Inflammatory macrophage (primary cell): ENCODE data around the gene CD48.
"Not testable (repeated sequence)": the region's sequence is repeated elsewhere in the genome, so short reads cannot be mapped to it uniquely, and the experiment has no call there.

Experiments used
- DNase-seq, 2 donors: peaks; one replicate each; pipeline ENCODE4 v3.0.0-alpha.2; 2020 to 2022

CD48 gene

DNA sequence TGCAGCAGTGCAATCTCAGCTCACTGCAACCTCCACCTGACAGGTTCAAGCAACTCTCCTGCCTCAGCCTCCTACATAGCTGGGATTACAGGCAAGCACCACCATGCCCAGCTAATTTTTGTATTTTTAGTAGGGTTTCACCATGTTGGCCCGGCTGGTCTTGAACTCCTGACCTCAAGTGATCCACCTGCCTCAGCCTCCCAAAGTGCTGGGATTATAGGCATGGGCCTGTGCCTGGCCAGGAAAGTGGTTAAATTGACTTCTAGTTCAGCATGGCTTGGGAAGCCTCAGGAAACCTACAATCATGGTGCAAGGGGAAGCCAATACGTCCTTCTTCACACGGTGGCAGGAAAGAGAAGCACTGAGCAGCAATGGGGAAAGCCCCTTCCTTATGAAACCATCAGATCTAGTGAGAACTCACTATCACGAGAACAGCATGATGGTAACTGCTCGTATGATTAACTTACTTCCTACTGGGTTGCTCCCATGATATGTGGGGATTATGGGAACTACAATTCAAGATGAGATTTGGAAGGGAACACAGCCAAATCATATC lies 981 bp upstream of the CD48 start:
- DNase-seq = peak; percentile 95 to 96

DNA sequence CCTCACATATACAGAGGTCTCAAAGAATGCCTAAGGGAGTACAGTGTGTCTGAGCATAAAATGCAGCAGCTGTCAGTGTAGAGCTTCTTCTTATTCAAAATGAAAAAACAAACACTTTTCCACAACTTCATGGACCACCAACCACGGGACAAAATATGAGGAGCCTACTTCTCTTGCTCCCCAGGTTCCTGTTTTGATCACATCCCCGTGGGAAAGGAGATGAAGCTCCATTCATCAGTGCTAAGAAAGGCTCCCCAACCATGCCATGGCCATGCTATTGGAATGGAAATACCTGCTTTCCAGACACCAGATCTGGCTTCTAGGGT lies 383 bp downstream of the CD48 start:
- DNase-seq = no peak

DNA sequence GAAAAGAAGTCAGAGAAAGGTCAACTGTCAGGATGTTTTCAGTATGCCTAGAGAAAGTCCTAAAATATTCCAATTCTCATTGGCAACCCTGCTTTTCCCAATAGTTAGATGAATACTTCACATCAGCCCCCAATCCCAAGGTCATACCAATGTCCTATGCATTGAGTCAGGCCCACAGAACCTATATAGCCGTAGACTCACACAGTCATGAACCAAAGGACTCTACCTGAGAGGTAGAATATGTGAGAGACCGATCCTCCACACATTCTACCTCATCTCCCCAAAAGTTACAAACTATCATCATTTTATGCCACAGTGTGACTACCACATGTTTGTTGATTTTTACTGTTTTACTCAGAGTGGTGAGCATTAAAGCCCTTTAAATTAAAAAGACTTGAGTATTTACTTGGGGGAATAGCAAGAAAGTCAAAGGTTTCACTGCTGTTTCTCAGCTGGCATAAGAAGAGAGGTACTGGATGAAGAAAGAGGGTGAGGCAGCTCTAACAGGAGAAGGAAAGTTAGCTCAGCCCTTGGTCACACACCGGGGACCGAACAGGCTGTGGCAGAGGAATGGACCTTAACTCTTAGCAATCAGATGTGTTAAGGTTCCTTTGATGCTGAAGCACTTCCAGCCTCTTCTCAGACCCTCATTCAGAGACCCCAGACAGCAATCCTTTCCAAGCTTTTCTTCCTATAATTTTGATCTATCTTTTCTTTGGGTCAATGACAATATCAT lies 937 bp downstream of the CD48 start:
- DNase-seq = no peak

DNA sequence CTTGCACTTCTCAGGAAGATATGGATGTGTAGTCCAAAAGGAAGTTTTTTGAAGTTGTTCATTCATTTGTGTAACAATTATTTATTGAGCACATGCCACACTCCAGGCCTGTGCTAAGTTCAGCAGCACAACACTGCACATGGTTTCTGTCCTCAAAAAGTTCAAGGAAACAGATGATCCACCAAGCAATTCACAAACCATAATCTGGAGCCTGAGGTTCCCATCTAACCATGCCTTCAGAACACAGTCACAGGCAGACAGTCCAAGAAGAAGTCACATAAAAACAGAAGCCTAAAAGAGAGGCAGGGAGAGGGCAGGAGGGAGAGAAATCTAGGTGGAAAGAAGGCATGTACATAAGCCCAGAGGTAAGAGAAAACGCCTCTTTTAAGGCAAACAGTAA lies 1.9 kb downstream of the CD48 start:
- no peak for DNase-seq

DNA sequence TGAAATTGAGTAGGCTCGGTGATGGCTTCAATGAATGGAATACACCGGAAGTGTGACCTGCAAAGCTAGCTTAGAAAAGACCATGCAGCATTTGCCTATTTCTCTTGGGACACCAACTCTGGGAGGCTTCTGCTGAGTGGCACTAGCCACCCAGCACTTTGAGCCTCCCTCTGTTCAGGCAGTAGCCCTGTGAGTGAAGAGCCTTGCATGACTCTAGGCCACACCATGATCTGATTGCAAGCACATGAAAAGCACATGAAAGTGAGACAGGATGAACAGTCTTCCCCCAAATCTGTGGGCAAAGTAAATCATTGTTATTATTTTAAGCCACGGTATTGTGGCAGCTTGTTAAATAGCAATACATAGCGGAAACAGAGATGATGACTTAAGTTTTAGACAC lies 2.8 kb downstream of the CD48 start:
- DNase-seq = peak; percentile 36 to 53

DNA sequence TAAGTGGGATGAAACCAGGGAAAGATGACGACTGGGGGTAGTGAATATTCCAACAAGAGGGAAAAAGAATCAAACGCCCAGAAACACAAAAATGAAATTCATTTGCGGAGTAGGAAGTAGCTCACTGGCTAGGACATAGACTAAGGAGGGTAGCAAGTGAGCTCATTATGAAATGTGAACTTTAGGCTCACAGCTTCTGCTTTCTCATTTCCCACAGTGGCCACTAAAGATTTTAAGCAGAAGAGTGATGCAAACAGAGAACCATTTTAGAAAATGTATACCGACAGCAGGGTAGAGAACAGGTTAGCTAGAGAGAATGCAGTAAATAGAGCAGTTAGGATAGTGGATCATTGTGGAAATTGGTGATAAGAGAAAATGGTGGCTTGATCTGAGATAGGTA lies 3.5 kb downstream of the CD48 start:
- peak; percentile 83 to 86 for DNase-seq

DNA sequence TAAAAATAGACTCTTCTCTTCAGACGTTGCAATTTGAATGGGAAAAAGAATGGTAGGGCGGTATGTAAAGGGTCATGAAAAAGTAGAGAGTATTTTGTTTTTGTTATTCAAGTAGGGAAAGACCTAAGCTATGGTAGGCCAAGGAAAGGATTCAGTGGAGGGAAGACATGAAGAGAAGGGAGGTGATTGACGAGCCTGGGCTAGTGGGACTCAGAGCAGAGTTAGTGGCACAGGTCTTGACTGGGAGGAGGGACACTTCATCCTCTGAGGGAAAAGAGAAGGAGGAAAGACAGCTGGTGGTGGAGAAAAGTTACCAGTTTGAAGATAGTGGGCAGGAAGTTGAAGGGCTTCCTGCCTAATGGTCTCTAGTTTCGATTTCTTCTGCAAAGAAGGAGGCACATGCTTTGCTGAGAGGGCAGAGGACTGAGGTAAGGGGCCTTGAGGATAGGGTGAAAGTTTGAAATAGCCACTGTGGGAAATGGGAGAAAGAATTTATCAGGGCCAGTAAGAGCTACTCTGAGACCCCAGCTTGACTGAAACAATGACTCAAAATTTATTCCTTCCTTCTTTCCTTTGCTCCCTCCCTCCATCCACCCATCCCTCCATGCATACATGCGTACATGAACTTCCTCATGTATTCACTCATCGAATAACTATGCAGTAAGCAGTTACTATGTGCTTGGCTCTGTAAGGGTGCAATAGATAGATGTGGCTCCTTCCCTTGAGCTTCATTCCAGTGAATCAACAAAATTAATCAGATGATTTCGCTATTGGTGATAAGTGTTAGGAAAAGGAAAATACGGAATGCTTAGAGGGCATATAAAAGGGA lies 4.2 kb downstream of the CD48 start:
- DNase-seq = no peak

DNA sequence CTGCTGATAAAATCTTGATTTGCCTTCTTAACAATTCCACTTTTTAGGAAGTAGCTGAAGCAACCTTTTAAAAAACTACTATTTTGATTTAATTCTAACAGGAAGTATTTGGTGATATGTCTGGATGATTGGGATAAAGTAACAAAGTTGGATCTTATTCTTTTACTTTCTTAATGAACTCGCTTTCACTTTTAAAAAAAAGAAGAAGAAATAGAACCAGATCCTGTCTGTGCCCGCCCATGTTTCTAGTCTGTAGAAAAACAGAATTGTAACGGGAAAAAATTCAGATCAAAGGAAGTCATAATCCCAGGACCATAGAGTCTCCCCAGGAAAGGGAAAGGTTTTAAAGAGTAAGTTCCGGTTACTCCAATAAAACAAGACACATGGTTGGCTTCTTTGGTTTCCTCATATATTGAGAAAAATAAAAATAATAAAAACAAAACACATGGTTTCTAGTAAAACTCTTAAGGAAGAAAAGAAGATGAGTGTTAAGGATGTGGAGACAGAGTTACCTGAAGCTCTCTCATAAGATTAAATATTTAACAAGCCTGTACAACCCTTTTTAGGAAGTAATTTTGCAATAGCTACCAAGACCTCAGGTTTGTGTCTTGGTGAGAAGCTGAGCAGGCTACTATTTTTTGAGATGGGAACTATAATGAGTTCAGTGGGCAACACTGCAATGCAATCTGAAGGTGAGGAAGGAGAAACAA lies 4.9 kb downstream of the CD48 start:
- DNase-seq = no peak

DNA sequence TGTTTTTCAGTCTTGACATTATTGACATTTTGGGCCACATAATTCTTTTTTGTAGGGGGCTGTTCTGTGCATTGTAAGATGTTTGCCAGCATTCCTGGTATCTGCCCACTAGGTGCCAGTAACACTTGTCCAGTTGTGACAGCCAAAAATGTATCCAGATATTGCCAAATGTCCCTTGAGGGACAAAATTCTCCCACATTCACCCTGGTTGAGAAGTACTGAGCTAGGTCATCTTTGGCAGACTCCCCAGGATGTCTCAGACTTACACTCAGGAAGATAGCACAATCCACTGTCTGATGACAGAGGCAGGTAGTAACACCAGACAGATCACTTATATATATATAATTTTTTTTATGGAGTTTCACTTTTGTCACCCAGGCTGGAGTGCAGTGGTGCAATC lies 5.9 kb downstream of the CD48 start:
- DNase-seq = peak; percentile 44 to 52

DNA sequence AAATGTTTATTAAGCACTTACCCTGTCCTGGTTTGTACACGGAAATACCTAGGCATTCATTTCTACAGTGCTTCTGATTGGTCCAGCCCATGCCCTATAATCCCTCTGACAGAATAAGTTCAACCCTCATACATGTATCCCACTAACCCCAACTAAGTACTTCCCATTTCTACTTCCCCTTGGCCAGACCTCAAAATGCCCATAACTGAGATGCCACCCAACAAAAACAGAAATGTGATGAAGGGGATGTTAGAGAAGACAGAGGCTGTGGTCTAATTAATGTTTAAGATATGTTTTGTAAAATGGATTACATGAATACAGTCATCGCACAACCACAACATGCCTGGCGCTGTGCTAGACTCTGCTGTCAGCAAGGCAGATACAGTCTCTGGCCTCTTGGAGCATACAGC lies 6.4 kb downstream of the CD48 start:
- peak; percentile 52 to 68 for DNase-seq

DNA sequence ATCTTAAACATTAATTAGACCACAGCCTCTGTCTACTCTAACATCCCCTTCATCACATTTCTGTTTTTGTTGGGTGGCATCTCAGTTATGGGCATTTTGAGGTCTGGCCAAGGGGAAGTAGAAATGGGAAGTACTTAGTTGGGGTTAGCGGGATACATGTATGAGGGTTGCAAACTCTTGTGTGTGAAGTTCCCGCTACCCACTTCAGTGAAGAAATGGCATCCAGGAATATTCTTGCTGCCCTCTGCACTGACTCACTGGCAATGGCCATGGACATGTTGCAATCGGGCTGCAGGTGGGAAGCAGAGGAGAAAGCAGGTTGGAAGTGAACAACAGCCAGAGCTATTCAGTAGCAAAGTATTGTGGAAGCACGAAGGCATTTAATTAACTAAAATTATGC lies 7.4 kb downstream of the CD48 start:
- peak; percentile 90 to 91 for DNase-seq

DNA sequence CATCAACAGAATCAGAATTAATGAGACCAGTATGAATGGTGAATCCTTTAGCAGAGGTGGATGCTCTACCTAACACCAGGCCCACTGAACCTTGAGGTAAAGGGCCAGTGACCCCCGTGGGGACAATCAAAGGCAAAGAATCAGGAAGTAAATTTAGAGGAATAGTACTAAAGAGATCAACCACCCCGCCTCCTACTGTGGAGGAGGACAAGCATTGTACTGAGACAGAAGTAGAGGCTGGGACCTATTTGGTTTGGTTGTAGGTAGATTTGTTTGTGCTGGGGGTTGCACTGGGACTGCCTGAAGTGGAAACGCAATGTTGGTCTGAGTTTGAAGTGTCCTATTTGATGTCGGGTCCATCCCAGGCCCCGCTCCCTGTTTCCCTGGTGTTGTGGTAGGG lies 9.5 kb downstream of the CD48 start:
- no peak for DNase-seq

DNA sequence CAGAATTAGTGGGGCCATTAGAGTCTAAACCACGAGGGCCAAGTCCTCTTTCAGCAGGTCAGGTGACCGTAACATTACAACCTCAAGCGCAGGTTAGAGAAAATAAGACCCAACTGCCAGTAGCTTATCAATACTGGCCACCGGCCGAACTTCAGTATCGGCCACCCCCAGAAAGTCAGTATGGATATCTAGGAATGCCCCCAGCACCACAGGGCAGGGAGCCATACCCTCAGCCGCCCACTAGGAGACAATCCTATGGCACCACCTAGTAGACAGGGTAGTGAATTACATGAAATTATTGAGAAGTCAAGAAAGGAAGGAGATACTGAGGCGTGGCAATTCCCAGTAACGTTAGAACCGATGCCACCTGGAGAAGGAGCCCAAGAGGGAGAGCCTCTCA lies 19.2 kb downstream of the CD48 start:
- DNase-seq = not testable (repeated sequence)

DNA sequence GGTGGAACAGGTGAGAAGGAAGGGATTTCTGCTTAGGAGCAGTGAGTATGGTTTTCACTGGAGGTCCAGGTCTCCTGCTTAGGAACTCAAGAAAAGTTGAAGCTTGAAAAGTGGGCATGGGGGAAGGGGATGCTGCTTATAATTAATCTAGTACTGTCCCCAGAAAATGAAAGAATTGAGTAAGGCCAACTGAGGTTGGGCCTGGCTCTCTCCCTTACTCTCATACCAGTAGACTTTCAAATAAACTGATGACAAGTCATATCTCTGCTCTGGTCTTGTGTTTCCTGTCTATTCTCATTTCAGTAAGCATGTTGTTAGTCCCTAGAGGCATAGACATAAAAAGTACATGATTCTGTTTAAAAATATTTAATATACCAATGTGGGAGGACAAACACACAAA lies 26.4 kb downstream of the CD48 start:
- DNase-seq = no peak

DNA sequence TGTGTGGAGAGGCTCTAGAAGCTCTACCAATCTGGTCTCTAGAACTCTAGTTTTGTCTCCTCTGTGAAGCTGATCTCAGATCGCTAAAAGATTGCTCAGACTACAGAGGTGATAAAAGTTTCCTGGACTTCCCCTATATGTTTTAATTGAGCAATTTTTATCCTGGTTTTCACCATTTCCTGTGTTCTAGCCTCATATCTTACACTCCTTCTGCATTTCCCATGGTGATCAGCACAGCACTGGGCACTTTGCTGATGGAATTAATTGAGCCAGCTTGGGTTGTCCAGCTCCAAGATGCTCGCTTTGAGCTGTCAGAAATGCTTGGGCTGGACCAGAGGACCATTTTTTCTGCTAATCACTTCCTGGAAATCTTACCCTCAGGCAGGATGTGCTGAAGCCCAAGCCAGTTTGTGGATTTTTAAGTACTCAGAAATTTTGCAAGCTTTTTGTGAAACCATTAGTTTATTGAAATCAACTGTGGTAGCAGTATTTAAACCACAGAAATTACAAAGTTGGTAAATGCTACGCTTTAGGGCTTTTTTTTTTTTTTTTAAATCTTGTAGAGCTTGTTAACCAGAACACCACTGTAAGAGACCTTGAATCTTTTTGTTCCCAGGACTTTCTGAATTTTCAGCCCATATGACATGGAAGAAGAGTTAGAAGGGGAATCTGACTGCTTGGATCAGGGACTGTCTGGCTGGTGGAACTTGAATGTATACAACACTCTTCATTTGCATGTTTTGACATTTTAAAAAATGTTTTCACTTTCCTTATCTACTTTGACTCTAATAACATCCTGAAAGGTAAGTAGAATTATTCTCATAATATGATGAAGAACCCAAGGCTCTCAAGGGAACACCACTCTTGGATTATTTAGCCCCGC lies 28.4 kb downstream of the CD48 start:
- DNase-seq = peak; percentile 51 to 77

DNA sequence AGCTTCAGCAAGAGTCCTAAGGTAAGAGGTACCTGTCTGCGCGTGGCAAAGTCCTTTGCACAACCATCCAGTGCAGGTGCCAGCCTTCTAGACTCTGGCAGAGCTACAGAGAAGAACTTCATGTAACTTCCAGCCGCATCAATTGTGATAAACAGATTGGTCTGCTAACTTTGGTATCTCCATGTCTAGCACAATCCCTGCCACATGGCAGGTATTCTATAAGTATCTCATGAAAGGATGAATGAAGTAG lies 29.8 kb downstream of the CD48 start:
- DNase-seq = no peak

DNA sequence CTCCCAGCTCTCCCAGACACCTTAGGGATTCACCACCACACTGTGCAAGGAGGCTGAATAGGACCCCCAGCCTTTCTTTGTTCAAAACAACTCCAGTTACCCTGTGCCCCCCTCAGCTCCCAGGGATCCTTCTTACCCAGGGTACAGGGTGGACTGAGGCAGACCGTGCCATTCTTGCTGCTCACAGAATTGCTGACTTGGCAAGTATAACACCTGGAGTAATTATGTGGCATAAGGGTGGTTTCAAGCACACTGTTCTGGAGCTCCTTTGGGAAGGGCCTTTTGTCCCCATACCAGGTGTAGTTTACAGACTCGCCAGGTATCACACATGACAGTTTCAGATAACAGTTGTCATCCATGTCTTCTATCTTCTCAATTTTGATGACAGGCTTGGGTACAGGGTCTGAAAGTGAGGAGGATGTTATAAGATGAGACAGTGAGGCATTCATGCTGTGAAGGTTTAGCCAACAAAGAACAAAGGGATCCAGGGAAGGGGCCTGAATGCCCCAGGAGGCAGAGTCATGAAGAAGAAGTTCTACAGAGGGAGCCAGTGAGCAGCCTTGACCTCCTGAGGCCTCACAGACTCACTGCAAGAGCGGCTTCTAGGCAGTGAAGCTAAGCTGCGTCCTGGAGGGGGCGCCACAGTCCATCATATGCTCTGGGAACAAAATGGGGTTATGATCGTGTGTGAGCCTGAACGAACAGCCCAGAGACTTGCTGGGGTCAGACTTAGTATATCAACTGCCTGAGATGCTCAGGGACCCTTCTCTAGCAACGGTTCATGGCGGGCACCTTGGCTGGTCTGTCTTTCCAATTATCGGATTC lies 30.3 kb downstream of the CD48 start:
- peak; percentile 91 to 92 for DNase-seq

DNA sequence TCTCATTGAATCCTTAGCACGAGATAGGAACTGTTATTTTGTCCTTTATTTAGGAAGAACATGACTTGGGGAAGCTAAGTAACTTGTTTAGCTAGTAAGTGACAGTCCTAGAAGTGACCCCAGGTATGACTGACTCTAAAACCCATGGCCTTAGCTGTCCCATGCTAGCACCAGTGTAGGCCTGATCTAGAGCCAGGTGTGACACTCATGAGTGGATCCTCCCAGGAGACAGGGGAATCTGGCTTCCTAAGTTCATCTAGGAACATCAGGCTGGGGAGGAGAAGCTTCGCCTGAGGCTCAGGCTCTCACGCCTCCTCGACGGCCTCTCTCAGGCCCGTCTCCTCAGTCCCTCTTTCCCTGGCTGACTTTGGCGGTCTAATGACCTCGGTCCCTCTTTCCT lies 31.2 kb downstream of the CD48 start:
- no peak for DNase-seq

DNA sequence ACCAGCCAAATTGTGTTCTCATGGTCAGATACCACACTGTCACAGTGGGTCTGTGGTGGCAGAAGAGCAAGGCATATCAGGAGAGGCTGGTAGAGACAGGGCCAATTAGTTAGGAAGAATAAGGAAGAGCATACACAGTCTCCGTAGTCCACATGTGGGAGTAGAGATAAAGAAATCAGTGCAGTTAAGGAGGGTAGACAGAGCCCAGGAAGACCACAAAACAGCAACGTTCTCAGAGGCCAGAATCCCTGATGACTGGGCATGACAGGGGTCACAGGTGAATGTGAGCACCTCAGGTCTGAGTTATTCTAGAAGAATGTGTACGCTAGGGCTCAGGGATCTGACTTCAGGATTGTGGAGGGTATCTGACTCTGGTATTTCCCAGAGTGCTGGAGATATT lies 31.7 kb downstream of the CD48 start:
- DNase-seq = no peak

DNA sequence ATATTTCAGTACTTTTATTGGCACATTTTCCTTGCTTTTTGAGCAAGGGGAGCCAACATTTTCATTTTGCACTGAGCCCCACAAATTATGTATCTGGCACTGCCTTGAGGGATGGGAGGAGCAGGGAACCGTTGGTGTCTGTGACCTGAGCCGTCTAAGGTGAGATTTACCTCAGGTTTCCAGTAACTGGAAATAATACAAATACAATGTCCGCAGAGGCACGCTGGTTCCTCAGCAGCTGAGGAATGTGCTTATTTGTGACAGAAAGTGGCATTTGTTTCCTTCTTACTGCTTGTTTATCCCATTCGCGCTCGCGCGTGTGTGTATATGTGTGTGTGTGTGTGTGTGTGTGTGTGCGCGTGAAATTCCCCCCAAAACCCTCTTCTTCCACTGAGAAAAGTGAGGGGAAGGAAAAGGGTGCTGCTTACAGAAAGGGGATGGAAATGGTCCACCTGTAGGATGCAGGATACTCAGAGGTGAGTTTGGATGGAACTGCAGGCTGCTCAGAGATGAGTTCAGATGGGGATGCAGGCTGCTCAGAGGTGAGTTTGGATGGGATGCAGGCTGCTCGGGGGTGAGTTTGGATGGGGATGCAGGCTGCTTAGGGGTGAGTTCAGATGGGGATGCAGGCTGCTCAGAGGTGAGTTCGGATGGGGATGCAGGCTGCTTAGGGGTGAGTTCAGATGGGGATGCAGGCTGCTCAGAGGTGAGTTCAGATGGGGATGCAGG lies 34.6 kb downstream of the CD48 start:
- DNase-seq = no peak
